NCI-H2081 treated with DMSO at 0.1 percent for 48 hours (cell line): Measurements from ENCODE around the gene NACA.
A peak's percentile ranks its signal among the peaks of the same experiment; 100 is the strongest.
"Not testable (repeated sequence)": the region's sequence is repeated elsewhere in the genome, so short reads cannot be mapped to it uniquely, and the experiment has no call there.

Source experiments
- DNase-seq: peaks from one replicate; lab custom pipeline; 2025; lab: John Stamatoyannopoulos, UW

NACA gene

GRCh38 chr12:56723889-56724700 is 1.0 kb downstream of the NACA start:
- DNase-seq = no peak

DNA sequence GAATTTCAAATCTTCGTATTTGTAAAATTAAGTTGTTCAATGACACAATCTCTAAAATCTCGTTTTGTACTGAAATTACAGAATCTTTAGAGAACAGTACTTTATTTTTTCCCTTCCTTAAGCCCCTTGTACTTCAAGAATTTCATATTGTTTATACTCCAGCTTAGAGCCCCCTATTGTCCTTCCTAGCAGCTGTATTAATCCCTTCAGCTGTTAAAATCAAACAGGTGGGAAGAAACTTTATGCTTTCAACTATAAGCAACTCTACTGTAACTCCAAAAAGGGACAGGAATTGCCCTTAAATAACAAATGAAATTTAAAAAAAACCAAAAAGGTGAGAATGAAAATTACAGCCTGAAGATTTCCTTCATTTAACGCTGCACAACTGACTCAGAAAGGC is 1.7 kb downstream of the NACA start:
- no peak for DNase-seq

DNA sequence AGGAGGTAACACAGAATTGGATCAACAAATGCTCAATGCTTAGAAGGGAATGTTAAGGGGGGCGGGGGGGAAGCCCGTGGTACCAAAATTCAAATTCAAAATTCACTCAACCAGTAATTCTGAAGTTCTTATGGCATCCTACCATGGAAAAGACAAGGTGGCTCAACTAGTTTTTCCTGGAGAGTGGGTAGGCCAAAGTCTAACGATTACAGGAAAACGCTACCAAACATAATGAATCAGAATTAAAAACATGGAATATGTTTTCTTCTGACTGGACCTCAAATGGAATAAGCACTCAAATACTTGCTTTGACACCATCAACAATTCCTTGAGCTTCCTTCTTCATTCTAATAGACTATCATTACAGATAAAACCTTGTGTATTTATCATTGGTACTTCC is 2.3 kb downstream of the NACA start:
- DNase-seq = no peak

DNA sequence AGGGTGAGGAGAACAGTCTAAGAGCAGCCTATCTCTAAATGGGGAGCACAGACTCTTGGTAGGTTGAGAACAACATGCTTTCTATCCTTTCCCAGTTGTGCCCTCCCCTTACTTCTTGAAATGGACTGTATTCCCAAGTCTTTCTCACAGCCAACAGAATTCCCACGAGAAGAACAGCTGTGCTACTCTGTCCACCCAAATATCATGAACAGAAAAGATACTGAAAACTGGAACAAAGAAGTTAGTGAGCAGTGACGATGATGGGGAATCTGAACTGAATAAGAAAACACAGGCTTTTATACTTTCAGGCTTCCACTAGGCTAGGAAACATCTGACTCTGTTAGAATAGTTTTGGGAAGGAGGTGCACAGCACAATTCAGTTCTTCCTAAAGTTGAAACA is 3.4 kb downstream of the NACA start:
- DNase-seq = no peak

- DNase-seq = no peak
These were observed 3.9 kb downstream of the NACA start for GRCh38 chr12:56721216-56721615.

DNA sequence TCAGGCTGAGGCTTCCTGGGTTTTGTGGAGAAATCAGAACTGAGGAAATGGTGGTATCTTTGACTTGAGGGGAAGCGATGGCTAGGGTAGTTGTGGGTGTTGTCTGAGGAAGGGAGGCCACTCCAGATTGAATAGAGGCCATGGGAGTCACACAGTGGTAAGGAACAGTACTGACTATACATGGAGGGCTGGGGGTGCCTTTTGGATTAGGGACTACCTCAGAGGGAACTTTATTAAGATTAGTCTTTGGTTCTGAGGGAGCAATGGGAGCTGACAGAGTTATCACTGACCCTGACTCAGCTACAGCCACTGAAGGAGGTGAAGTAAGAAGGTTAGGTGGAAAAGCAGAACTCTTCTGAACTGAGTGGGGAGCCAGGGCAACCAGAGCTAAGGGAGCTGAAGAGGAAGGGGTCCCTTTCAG is 4.4 kb downstream of the NACA start:
- no peak for DNase-seq

- DNase-seq = no peak
These were observed 6.0 kb downstream of the NACA start for GRCh38 chr12:56719056-56719455.

GRCh38 chr12:56718636-56719035 is 6.5 kb downstream of the NACA start:
- DNase-seq = no peak

DNA sequence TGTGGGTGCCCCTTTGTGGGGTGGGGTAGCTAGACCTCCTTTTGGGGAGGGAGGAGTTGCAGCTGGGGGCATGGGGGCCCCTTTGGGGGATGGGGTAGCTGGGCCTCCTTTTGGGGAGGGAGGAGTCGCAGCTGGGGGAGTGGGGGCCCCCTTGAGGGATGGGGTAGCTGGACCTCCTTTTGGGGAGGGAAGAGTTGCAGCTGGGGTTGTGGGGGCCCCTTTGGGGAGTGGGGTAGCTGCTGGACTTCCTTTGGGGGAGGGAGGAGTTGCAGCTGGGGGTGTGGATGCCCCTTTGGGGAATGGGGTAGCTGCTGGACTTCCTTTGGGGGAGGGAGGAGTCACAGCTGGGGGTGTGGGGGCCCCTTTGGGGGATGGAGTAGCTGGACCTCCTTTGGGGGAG is 7.0 kb downstream of the NACA start:
- no peak for DNase-seq

DNA sequence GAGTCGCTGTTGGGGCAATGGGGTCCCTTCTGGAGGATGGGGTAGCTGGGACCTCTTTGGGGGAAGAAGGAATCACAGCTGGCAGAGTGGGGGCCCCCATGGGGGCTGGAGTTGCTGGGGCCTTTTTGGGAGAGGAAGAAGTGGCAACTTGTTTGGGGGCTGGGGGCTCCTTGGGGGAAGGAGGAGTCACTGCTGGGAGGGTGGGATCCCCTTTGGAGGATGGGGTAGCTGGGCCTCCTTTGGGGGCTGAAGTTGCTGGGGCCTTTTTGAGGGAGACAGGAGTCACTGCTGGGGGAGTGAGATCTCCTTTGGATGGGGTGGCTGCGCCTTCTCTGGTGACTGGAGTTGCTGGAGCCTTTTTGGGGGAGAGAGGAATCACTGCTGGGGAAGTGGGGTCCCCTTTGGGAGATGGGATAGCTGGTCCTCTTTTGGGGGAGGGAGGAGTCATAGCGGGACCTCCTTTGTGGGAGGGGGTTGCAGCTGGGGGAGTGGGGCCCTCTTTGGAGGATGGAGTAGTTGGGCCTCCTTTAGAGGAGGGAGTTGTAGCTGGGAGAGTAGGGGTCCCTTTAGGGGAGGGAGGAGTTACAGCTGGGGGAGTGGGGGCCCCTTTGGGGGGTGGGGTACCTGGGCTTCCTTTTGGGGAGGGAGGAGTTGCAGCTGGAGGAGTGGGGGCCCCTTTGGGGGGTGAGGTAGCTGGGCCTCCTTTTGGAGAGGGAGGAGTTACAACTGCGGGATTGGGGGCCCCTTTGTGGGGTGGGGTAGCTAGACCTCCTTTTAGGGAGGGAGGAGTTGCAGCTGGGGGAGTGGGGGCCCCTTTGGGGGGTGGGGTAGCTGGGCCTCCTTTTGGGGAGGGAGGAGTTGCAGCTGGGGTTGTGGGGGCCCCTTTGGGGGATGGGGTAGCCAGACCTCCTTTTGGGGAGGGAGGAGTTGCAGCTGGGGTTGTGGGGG is 7.9 kb downstream of the NACA start:
- no peak for DNase-seq

- DNase-seq = no peak
These were observed 8.6 kb downstream of the NACA start for GRCh38 chr12:56716458-56716857.

- no peak for DNase-seq
These were observed 9.3 kb downstream of the NACA start for GRCh38 chr12:56715798-56716197.

- DNase-seq = no peak
These were observed 10.6 kb downstream of the NACA start for GRCh38 chr12:56714431-56714929.

GRCh38 chr12:56713345-56713744 is 11.8 kb downstream of the NACA start:
- no peak for DNase-seq

GRCh38 chr12:56709759-56710376 is 15.2 kb downstream of the NACA start:
- no peak for DNase-seq

DNA sequence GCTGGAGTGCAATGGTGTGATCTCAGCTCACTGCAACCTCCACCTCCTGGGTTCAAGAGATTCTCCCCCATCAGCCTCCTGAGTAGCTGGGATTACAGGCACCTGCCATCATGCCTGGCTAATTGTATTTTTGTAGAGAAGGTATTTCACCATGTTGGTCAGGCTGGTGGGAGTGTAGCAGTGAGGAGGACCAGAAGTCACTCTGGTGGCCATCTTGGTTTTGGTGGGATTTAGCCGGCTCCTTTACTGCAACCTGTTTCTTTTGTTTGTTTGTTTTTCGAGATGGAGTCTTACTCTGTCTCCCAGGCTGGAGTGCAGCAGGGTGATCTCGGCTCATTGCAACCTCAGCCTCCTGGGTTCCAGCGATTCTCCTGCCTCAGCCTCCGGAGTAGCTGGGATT is 20.6 kb downstream of the NACA start:
- not testable (repeated sequence) for DNase-seq

DNA sequence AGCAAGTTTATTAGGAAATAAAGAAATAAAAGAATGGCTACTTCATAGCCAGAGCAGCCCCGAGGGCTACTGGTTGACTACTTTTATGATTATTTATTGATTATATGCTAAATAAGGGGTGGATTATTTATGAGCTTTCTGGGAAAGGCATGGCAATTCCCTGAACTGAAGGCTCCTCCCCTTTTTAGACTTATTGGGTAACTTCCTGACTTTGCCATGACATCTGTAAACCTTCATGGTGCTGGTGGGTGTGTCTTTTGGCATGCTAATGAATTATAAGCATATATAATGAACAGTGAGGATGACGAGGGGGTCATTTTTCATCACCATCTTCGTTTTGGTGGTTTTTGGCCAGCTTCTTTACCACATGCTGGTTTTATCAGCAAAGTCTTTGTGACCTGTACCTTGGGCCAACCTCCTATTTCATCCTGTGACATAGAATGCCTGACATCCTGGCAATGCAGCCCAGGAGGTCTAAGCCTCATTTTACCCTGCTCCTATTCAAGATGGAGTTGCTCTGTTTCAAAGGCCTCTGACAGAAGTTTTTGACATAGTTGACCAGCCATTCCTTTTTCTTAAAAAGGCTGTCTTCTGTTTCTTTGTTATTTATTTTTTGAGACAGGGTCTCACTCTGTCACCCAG is 26.0 kb downstream of the NACA start:
- DNase-seq = no peak

DNA sequence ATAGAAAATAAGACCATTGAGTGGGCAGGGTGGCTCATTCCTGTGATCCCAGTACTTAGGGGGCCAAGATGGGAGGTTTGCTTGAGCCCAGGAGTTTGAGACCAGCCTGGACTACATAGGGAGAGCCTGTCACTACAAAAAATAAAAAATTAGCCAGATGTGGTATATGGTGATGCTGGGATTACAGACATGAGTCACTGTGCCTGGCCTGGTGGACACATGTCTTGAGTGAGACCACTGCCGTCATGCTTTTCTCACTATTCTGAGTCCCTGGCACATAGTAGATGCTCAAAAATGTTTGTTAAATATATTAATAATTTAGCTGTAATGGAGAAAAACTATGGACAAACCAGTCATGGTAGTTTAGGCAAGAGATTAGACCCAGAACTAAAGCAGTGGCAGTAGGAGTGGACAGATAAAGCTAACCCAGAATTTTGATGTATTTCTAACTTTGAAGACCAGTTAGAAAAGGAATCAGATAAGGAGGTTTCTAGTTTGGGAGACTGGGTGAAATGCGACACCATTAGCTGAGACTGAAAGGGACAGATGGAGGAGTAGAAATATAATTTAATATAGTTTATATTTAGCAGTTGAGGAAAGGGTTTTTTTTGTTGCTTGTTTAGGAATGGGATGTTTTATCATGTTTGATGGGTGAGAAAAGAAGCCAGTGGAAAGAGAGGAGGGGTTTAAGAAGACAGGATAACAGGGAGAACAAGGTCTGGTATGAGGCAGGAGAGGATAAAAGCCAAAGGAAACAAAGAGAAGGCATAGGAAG is 29.6 kb downstream of the NACA start:
- no peak for DNase-seq

DNA sequence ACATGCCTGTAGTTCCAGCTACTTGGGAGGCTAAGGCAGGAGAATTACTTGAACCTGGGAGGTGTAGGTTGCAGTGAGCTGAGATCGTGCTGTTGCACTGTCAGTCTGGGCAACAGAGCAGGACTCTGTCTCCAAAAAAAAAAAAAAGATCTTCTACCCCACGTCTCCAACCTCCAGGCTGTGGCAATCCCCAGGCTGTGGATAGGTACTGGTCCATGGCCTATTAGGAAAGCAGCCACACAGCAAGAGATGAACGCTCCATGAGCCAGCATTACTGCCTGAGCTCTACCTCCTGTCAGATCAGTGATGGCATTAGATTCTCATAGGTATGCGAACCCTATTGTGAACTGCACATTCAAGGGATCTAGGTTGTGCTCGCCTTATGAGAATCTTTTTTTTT is 30.9 kb downstream of the NACA start:
- DNase-seq = no peak

GRCh38 chr12:56688846-56689109 is 36.3 kb downstream of the NACA start:
- DNase-seq = no peak

DNA sequence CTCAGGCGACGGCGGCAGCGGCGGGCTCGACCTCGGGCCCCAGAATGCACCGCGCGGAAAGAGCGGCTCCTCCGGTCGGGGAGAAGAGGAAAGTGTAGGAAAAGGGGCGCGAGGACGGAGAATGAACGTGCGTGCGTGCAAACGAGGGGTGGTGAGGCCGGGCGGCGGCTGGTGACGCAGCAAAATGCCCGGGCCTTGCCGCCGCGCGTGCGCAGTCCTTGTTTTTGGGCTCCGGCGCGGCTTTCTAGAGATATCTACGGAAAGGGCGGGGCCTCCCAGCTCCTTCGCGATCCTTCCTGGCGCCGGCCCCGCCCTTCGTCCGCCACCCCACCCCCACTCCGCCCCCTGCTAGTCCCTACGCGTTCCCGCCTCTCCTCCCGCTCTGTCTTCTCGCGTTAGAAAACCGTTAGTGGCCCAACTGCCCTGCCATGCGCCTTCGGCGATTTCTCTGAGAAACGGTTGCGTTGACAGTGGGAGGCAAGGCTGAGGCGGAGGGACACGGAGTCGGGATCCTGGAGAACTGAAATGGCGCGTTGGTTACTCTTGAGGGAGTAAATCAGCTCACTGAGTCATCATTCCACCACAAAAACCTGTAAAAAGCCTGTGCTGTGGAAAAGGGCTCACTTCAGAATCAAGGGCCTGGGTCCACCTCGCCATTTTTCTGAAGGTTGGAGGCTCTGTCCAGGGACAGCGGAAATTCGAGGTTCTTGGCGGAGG is 36.8 kb downstream of the NACA start, which contains the start of gene PTGES3:
PTGES3 (minus strand) TSS at position 156 of the 717 bp plus-strand sequence. CDS start 285 bp downstream, outside the sequence.
- peak; percentile 97 for DNase-seq
